ENCODE measurements around the gene TNFAIP8.

Gene TNFAIP8

DNA sequence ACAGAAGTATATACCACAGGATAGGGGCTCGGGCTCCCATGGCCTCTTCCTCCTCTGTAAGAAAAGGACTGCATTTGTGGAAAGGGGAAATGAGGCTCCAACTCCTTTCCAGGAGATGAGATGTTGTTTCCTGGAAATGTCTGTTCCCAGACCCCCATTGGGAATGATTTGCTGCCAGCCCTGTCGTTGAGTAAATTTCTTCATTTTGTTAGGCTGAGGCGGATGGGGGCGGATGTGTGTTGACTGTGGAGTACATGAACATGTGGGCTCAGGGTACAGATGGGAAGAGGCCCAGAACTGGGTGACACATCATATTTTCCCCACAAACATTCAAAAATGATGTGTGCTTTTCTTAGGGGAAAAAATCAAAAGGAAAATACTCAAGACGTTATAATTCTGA lies 28.8 kb upstream of the TNFAIP8 start:
- no peak overlapping the region for H3K4me3 ChIP-seq (ENCODE audit: low read length)
- TF ChIP-seq, protein P1, sequence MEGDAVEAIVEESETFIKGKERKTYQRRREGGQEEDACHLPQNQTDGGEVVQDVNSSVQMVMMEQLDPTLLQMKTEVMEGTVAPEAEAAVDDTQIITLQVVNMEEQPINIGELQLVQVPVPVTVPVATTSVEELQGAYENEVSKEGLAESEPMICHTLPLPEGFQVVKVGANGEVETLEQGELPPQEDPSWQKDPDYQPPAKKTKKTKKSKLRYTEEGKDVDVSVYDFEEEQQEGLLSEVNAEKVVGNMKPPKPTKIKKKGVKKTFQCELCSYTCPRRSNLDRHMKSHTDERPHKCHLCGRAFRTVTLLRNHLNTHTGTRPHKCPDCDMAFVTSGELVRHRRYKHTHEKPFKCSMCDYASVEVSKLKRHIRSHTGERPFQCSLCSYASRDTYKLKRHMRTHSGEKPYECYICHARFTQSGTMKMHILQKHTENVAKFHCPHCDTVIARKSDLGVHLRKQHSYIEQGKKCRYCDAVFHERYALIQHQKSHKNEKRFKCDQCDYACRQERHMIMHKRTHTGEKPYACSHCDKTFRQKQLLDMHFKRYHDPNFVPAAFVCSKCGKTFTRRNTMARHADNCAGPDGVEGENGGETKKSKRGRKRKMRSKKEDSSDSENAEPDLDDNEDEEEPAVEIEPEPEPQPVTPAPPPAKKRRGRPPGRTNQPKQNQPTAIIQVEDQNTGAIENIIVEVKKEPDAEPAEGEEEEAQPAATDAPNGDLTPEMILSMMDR (IDR thresholded peaks at IDR 0.05; ENCODE audit: insufficient read depth, low read depth, low read length, missing control alignments) = no peak
- DNase-seq (ENCODE audit: low read depth) = no peak

DNA sequence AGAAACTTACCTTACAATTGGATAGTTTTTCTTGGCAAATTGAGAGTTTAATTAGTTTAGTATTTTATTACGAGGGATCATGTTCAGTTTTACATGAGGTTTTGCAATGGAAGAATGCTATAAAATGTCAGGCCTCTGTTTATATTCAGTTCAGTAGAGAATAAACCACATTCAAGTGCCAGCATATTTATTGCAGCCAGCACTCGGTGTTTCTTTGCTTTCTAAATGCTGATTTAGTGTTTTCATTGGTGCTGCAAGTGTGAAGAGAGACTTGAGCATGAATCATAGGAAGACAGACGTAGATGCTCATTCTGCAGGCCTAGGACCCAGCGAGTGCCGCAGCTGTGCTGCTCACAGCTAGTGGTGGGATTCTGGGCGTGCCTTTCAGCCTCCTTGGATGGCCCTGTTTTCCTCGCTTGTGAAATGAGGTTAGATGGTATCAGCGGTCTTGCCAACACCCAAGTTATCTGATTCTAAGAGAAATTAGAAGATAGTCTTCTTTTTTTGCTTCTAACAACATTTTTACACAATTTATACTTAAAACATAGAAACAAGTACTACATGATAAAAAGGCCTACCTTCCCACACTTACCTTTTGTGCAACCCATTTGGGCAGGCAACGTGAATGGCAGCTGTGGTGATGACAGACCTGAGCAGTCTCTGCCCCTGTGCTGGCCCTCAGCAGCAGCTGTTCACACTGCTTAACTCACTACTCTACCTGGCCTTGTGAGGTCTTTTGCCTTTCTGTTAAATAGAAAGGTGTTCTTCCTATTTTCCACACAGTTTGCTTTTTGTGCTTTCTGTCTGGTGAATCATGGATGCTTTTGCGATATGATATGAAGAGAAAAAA lies 26.8 kb upstream of the TNFAIP8 start:
- TF ChIP-seq, protein P1 (IDR thresholded peaks at IDR 0.05; ENCODE audit: insufficient read depth, low read depth, low read length, missing control alignments) = no peak
- DNase-seq (ENCODE audit: low read depth) = no peak
- no peak overlapping the region for H3K4me3 ChIP-seq (ENCODE audit: low read length)

DNA sequence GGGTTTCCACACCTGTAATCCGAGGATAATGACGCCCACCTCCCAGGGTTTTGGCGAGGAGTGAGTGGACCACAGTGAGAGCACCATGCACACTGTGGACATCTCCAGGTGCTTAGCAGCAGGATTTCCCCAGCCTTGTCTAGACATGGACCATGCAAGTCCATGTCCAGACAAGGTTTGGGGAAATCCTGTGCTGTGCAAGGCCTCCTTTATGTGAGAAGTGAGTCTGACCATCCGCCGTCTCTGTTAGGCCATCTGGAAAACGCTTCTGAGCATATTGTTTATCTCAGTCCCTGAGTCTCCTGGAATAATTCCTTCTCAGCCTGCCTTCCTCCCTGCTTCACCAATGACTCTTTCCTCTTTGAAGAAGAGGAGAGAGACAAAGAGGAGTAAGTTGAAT lies 26.2 kb upstream of the TNFAIP8 start:
- TF ChIP-seq, protein P1 (IDR thresholded peaks at IDR 0.05; ENCODE audit: insufficient read depth, low read depth, low read length, missing control alignments) = no peak
- H3K4me3 ChIP-seq (ENCODE audit: low read length) = no peak overlapping the region
- DNase-seq (ENCODE audit: low read depth) = no peak

DNA sequence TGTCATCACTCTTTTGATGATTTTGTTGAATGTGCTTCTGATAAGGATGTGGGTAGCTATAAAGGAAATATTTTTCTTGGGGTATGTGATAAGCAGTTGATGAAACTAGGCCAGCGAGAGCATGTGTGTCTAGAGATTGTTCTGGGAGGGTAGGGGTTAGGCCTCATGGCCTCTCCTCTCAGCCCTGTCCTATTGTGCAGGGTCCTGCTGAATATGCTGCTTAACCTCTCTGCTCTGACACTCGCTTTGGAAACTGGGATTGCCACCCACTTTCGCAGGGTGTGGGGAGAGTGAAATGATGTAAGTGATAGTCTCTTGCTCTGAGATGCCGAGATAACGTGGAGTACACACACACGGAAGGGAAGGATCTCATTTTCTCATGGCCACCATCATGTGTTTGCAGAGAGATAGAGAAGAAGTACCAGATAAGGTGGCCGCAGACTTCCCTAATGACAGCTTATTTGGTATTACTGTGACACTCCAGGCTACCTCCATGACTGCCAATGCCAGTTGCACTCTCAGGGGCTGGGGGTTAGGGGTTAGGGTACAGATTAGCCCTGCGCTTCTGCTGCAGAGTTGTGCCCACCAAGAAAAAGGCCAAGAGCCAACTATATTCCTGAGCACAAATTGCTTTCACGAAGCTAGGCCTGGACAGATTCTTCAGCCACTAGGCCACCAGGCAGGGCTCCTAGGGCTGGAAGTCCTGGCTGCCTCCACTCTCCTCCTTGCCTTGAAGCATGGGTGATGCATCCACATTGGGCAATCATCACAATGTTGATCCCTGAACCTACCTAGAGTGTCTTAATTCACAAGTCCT lies 25.2 kb upstream of the TNFAIP8 start:
- DNase-seq (ENCODE audit: low read depth) = peak; percentile 91
- TF ChIP-seq, protein P1 (IDR thresholded peaks at IDR 0.05; ENCODE audit: insufficient read depth, low read depth, low read length, missing control alignments) = no peak
- no peak overlapping the region for H3K4me3 ChIP-seq (ENCODE audit: low read length)

DNA sequence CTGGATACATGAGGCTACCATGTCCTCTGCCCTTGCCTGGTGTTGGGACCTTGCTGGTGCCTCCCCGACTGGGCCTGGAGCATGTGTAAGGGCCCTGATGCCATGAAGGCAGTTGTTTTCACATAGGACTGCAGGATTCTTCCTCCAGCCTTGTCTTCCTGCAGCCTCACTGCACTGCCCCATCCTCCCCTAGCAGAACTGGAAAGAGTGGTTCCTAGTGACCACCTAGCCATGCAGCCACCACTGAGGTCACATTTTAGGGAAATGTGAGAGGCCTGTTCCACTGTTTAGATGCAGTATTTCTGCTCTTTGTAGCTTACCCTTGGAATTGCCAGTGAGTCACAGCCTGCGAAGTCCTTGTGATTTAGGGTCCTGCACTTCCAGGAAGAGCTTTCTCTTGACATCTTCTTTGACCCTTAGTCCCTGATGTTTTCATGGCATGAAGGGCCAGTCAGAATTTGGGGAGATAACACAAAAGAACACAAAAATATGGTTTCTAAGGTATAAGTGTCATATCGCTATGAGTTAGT lies 24.2 kb upstream of the TNFAIP8 start:
- no peak overlapping the region for H3K4me3 ChIP-seq (ENCODE audit: low read length)
- DNase-seq (ENCODE audit: low read depth) = no peak
- TF ChIP-seq, protein P1 (IDR thresholded peaks at IDR 0.05; ENCODE audit: insufficient read depth, low read depth, low read length, missing control alignments) = no peak

DNA sequence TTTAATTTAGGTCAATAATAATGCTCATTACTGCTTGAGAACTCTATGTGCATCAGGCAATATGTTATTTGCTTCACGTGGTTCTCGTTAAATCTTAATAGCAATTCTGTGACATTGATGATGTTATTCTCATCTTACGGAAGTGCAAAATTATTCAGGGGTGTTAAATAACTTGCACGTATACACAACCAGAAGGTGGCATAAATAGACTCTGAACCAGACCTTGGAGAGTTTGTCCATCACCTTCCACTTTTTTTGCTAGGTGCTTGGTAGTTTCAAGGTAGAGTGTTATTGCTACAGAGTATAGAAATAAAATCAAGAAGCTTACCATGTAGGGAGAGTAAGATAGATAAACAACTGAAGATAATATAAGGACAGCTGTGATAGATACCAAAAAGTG lies 23.6 kb upstream of the TNFAIP8 start:
- no peak overlapping the region for H3K4me3 ChIP-seq (ENCODE audit: low read length)
- TF ChIP-seq, protein P1 (IDR thresholded peaks at IDR 0.05; ENCODE audit: insufficient read depth, low read depth, low read length, missing control alignments) = no peak
- no peak for DNase-seq (ENCODE audit: low read depth)
